A673 (cell line): ENCODE results near the gene TSHR. TPM values are rescaled to one million over a fixed set of nuclear protein-coding genes. Genes with fewer than 3 reads are reported as not detected.

Experiments used
- BruUV-seq: library from RNA; stranded (reverse); fragments of 400-500 nt; replicated peaks from 2 replicates; lab custom pipeline; 2021; lab: Mats Ljungman, UMichigan
- CTCF ChIA-PET: fragments of 300-600 bp; sonication (Branson Sonifier 250); formaldehyde crosslinking; loops from one replicate; lab custom pipeline; 2022; ENCODE audit warnings: antibody characterized with exemption; lab: Charles Lee
- POLR2A ChIA-PET: fragments of 300-600 bp; sonication (Branson Sonifier 250); formaldehyde crosslinking; loops from one replicate; lab custom pipeline; 2022; ENCODE audit warnings: antibody characterized with exemption; ENCODE audit not compliant: low non-redundant PET; lab: Charles Lee
- DNase-seq: peaks from one replicate; pipeline ENCODE4 v3.0.0-alpha.2; 2015; ENCODE audit warnings: low spot score
- H3K27ac ChIP-seq: fragments of 200-600 bp; sonication (generic); 2 replicates; pipeline ENCODE4 v1.5.1; 2016; ENCODE audit warnings: mixed run types, low read depth, mild to moderate bottlenecking, mixed read lengths, antibody characterized with exemption, low read length; ENCODE audit not compliant: poor library complexity, severe bottlenecking
- H3K27me3 ChIP-seq: fragments of 200-600 bp; sonication (generic); replicated peaks from 2 replicates; pipeline ENCODE4 v1.6.1; 2017; ENCODE audit warnings: mixed run types, low read depth, mild to moderate bottlenecking, mixed read lengths, antibody characterized with exemption, low read length; ENCODE audit not compliant: insufficient read depth, poor library complexity
- H3K36me3 ChIP-seq: fragments of 200-600 bp; sonication (generic); 2 replicates; pipeline ENCODE4 v1.6.1; 2016; ENCODE audit warnings: mixed run types, mild to moderate bottlenecking, mixed read lengths, antibody characterized with exemption, low read length; ENCODE audit not compliant: insufficient read depth, poor library complexity, severe bottlenecking
- H3K4me1 ChIP-seq: fragments of 200-600 bp; sonication (generic); 2 replicates; pipeline ENCODE4 v1.6.1; 2017; ENCODE audit warnings: mixed run types, mild to moderate bottlenecking, mixed read lengths, antibody characterized with exemption, low read length; ENCODE audit not compliant: insufficient read depth, poor library complexity, severe bottlenecking
- H3K4me3 ChIP-seq: fragments of 200-600 bp; sonication (generic); 2 replicates; pipeline ENCODE4 v1.5.1; 2016; ENCODE audit warnings: low read depth, mixed run types, mild to moderate bottlenecking, mixed read lengths, low read length; ENCODE audit not compliant: poor library complexity, severe bottlenecking
- H3K9me3 ChIP-seq: fragments of 200-600 bp; sonication (generic); 2 replicates; pipeline ENCODE4 v1.6.1; 2016; ENCODE audit warnings: mixed run types, low read depth, mild to moderate bottlenecking, mixed read lengths, antibody characterized with exemption, low read length; ENCODE audit not compliant: poor library complexity, severe bottlenecking
- CTCF ChIP-seq: fragments of 300-800, 200-600 bp; sonication (generic); conservative IDR thresholded peaks from 2 replicates; pipeline ENCODE4 v1.5.1; 2017; ENCODE audit warnings: low read depth, mild to moderate bottlenecking, antibody characterized with exemption, low read length, moderate library complexity, mixed read lengths
- EZH2 ChIP-seq: fragments of 200-600 bp; sonication (generic); IDR thresholded peaks from 2 replicates; pipeline ENCODE4 v1.6.1; 2017; ENCODE audit warnings: borderline replicate concordance, low read depth, mild to moderate bottlenecking, mixed read lengths, antibody characterized with exemption, low read length; ENCODE audit not compliant: poor library complexity, severe bottlenecking
- intact Hi-C: fragments of 100-400 bp; cut with micrococcal nuclease; formaldehyde crosslinking; loops from one replicate; pipeline ENCODE4 v1.10.0; 2022; ENCODE audit not compliant: unreplicated experiment
- total RNA-seq: library from RNA; stranded (reverse); gene quantifications from 2 replicates; pipeline ENCODE4 v1.2.3, GENCODE V29; 2021

Gene TSHR
- total RNA-seq, 1 experiment from 2014 or later, result not detected

- ChIA-PET POLR2A (no interaction called here), CTCF (no interaction called here)
- H3K27ac ChIP-seq, result no peak overlapping the region
- H3K27me3 ChIP-seq, result peaks cover 7% of the 10 kb centered on the region
- H3K9me3 ChIP-seq, result no peaks in the 10 kb centered on the region
- no peak for DNase-seq
- intact Hi-C loops, result no loop called here
- H3K4me1 ChIP-seq, result peaks cover 3% of the 10 kb centered on the region
- H3K36me3 ChIP-seq, result no peaks in the 10 kb centered on the region
- no TSS peak for BruUV-seq
- TF ChIP-seq EZH2 (no peak), CTCF (no peak)
- no peak overlapping the region for H3K4me3 ChIP-seq
These were observed 10.4 kb upstream of the TSHR start for GRCh38 chr14:80944861-80945617.

GRCh38 chr14:80946187-80946586 is 9.2 kb upstream of the TSHR start:
- no peaks in the 10 kb centered on the region for H3K9me3 ChIP-seq
- DNase-seq, result no peak
- H3K4me1 ChIP-seq, result no peaks in the 10 kb centered on the region
- POLR2A ChIA-PET, result no interaction called here
- H3K27me3 ChIP-seq, result peaks cover 19% of the 10 kb centered on the region
- TF ChIP-seq CTCF, result no peak
- no peak for TF ChIP-seq EZH2
- intact Hi-C loops, result no loop called here
- H3K27ac ChIP-seq, result no peak overlapping the region
- no peak overlapping the region for H3K4me3 ChIP-seq
- H3K36me3 ChIP-seq, result no peaks in the 10 kb centered on the region
- BruUV-seq, result no TSS peak
- CTCF ChIA-PET, result no interaction called here

- no peak for TF ChIP-seq EZH2
- TF ChIP-seq CTCF, result no peak
- no TSS peak for BruUV-seq
- Histone ChIP-seq H3K27me3 (peaks cover 25% of the 10 kb centered on the region), H3K27ac (no peak overlapping the region), H3K36me3 (no peaks in the 10 kb centered on the region), H3K4me3 (no peak overlapping the region), H3K4me1 (no peaks in the 10 kb centered on the region), H3K9me3 (no peaks in the 10 kb centered on the region)
- intact Hi-C loops, result no loop called here
- DNase-seq, result no peak
- ChIA-PET POLR2A (no interaction called here), CTCF (no interaction called here)
These were observed 8.6 kb upstream of the TSHR start for GRCh38 chr14:80946797-80947196.
